ENCODE measurements around the gene HSPA1B. TPM values are rescaled to one million over a fixed set of nuclear protein-coding genes. Genes with fewer than 3 reads are reported as not detected.

Gene HSPA1B
- total and polyA plus RNA-seq, 2 donors (not counting 1 experiment from before 2014, with no cell fraction given): 79.2 to 145 TPM

- no peaks in the 10 kb centered on the region for H3K79me2 ChIP-seq (ENCODE audit: control insufficient read depth, insufficient read depth, low read length)
- peaks cover 0 to 6% of the 10 kb centered on the region in 2 experiments for H3K36me3 ChIP-seq (replicated peaks in 1 of 2; ENCODE audit: control extremely low read depth in 1 of 2, control insufficient read depth in 1 of 2, extremely low read depth in 1 of 2, insufficient read depth in 2 of 2, low read length in 1 of 2)
- H3K4me3 ChIP-seq (ENCODE audit: control extremely low read depth in 1 of 5, extremely low read depth in 1 of 5, insufficient read depth in 1 of 5, low read depth in 2 of 5, low read length in 4 of 5): no peak overlapping the region
- H2AFZ ChIP-seq (ENCODE audit: insufficient read depth, low read depth, low read length, poor library complexity, severe bottlenecking): no peak overlapping the region
- H3K9ac ChIP-seq (ENCODE audit: low read length): no peak overlapping the region
- no peaks in the 10 kb centered on the region for H3K4me1 Mint-ChIP-seq
- ChIA-PET CTCF (interaction anchor here (1.0 kb wide), 1 partner anchor 14 kb away, joined by 3 read pairs; no protein-coding TSS in a partner anchor), POLR2A (interaction anchor here (0.6 kb wide), 1 partner anchor 804 kb away, joined by 6 read pairs; no protein-coding TSS in a partner anchor)
- no peak for ATAC-seq (ENCODE audit: low read depth)
- intact Hi-C loops (cut with micrococcal nuclease): no loop called here
- no peak overlapping the region for H3K27ac Mint-ChIP-seq
- TF ChIP-seq EZH2 (IDR thresholded peaks at IDR 0.05; ENCODE audit: borderline replicate concordance, insufficient read depth, low read depth, low read length, poor library complexity, severe bottlenecking): no peak
- TF ChIP-seq, protein P1, sequence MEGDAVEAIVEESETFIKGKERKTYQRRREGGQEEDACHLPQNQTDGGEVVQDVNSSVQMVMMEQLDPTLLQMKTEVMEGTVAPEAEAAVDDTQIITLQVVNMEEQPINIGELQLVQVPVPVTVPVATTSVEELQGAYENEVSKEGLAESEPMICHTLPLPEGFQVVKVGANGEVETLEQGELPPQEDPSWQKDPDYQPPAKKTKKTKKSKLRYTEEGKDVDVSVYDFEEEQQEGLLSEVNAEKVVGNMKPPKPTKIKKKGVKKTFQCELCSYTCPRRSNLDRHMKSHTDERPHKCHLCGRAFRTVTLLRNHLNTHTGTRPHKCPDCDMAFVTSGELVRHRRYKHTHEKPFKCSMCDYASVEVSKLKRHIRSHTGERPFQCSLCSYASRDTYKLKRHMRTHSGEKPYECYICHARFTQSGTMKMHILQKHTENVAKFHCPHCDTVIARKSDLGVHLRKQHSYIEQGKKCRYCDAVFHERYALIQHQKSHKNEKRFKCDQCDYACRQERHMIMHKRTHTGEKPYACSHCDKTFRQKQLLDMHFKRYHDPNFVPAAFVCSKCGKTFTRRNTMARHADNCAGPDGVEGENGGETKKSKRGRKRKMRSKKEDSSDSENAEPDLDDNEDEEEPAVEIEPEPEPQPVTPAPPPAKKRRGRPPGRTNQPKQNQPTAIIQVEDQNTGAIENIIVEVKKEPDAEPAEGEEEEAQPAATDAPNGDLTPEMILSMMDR (IDR thresholded peaks at IDR 0.05): no peak
- 65% methylated on average over 3 of the region's 5 CpGs for WGBS (ENCODE audit: insufficient coverage)
- DNase-seq: no peak
- no peaks in the 10 kb centered on the region for H4K20me1 ChIP-seq (ENCODE audit: control insufficient read depth, insufficient read depth, low read length, poor library complexity, severe bottlenecking)
- H3K27me3 Mint-ChIP-seq: peaks cover 4% of the 10 kb centered on the region
- no peaks in the 10 kb centered on the region for H3K4me1 ChIP-seq (ENCODE audit: control insufficient read depth in 2 of 2, insufficient read depth in 2 of 2, low read length in 2 of 2)
- no peaks in the 10 kb centered on the region for H3K9me3 ChIP-seq (ENCODE audit: control extremely low read depth in 1 of 3, control insufficient read depth in 2 of 3, insufficient read depth in 1 of 3, low read length in 2 of 3)
- H3K9me3 Mint-ChIP-seq (ENCODE audit: insufficient read depth): no peaks in the 10 kb centered on the region
- H3K4me3 Mint-ChIP-seq: no peak overlapping the region
- no peaks in the 10 kb centered on the region for H3K27me3 ChIP-seq (replicated peaks in 1 of 4; ENCODE audit: control extremely low read depth in 1 of 4, control insufficient read depth in 3 of 4, insufficient read depth in 4 of 4, low read length in 3 of 4)
- no peak overlapping the region for H3K27ac ChIP-seq (ENCODE audit: low read length in 2 of 2)
- no peak overlapping the region for H3K4me2 ChIP-seq (replicated peaks; ENCODE audit: low read depth, low read length, poor library complexity, severe bottlenecking)
Observed at GRCh38 chr6:31874836-31875572, 47.5 kb downstream of the HSPA1B start.

DNA sequence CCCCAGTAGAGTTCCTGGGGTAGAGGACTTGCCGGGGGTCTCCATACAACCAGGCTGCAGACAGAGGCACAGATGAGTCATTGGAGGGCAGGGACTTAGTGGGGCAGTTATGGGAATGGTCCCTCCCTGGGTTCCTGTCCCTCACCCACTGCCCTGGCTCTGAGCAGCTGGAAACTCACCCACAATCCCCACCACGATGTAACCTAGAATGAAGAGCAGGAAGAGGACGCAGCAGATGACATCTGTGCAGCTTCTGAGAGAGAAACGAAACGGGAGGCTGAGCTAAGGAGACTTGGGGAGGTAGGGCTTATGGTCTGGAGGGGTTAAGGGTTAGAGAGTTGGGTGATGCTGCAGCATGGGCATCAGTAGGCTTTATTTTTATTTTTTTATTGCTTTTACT, 48.3 kb downstream of the HSPA1B start:
- DNase-seq (no peak), ATAC-seq (ENCODE audit: low read depth) (no peak)
- intact Hi-C loops (cut with micrococcal nuclease): no loop called here
- Histone ChIP-seq H3K36me3 (replicated peaks in 1 of 2; ENCODE audit: control extremely low read depth in 1 of 2, control insufficient read depth in 1 of 2, extremely low read depth in 1 of 2, insufficient read depth in 2 of 2, low read length in 1 of 2) (peaks cover 0 to 14% of the 10 kb centered on the region in 2 experiments), H3K9me3 (ENCODE audit: control extremely low read depth in 1 of 3, control insufficient read depth in 2 of 3, insufficient read depth in 1 of 3, low read length in 2 of 3) (no peaks in the 10 kb centered on the region), H3K4me3 (ENCODE audit: control extremely low read depth in 1 of 5, extremely low read depth in 1 of 5, insufficient read depth in 1 of 5, low read depth in 2 of 5, low read length in 4 of 5) (no peak overlapping the region), H3K9ac (ENCODE audit: low read length) (no peak overlapping the region), H3K4me1 (ENCODE audit: control insufficient read depth in 2 of 2, insufficient read depth in 2 of 2, low read length in 2 of 2) (no peaks in the 10 kb centered on the region), H3K27me3 (replicated peaks in 1 of 4; ENCODE audit: control extremely low read depth in 1 of 4, control insufficient read depth in 3 of 4, insufficient read depth in 4 of 4, low read length in 3 of 4) (no peaks in the 10 kb centered on the region), H2AFZ (ENCODE audit: insufficient read depth, low read depth, low read length, poor library complexity, severe bottlenecking) (no peak overlapping the region), H3K79me2 (ENCODE audit: control insufficient read depth, insufficient read depth, low read length) (no peaks in the 10 kb centered on the region), H3K27ac (ENCODE audit: low read length in 2 of 2) (no peak overlapping the region), H4K20me1 (ENCODE audit: control insufficient read depth, insufficient read depth, low read length, poor library complexity, severe bottlenecking) (no peaks in the 10 kb centered on the region), H3K4me2 (replicated peaks; ENCODE audit: low read depth, low read length, poor library complexity, severe bottlenecking) (no peak overlapping the region)
- ChIA-PET CTCF (no interaction called here), POLR2A (no interaction called here)
- no peaks in the 10 kb centered on the region for H3K9me3 Mint-ChIP-seq (ENCODE audit: insufficient read depth)
- no CpG with 5 or more reads among the region's 5 CpGs for WGBS (ENCODE audit: insufficient coverage)
- no peak overlapping the region for H3K27ac Mint-ChIP-seq
- no peak overlapping the region for H3K4me3 Mint-ChIP-seq
- TF ChIP-seq, protein P1 (IDR thresholded peaks at IDR 0.05): no peak
- no peak for TF ChIP-seq EZH2 (IDR thresholded peaks at IDR 0.05; ENCODE audit: borderline replicate concordance, insufficient read depth, low read depth, low read length, poor library complexity, severe bottlenecking)
- H3K4me1 Mint-ChIP-seq: no peaks in the 10 kb centered on the region
- H3K27me3 Mint-ChIP-seq: peaks cover 4% of the 10 kb centered on the region

All from B cell (primary cell).